Trophoblast cell (in vitro differentiated cells and primary cell): ENCODE measurements around the gene RNF144B.

Source experiments
- DNase-seq, 2 donors: peaks; one replicate each; pipeline ENCODE4 v3.0.0-alpha.2; 2016
- H2AFZ ChIP-seq: 2 replicates; pipeline ENCODE4 v1.6.1; 2013; ENCODE audit warnings: low read length, moderate library complexity, mild to moderate bottlenecking; ENCODE audit not compliant: insufficient read depth, poor library complexity
- H2AK5ac ChIP-seq: 2 replicates; pipeline ENCODE4 v1.6.1; 2013; ENCODE audit warnings: mild to moderate bottlenecking, low read length
- H2BK120ac ChIP-seq: 2 replicates; pipeline ENCODE4 v1.6.1; 2013; ENCODE audit warnings: low read length, mild to moderate bottlenecking, moderate library complexity; ENCODE audit not compliant: insufficient read depth, poor library complexity
- H2BK12ac ChIP-seq: 2 replicates; pipeline ENCODE4 v1.6.1; 2013; ENCODE audit warnings: mild to moderate bottlenecking, low read length, moderate library complexity
- H2BK5ac ChIP-seq: 2 replicates; pipeline ENCODE4 v1.6.1; 2013; ENCODE audit warnings: low read length, low read depth, moderate library complexity, mild to moderate bottlenecking; ENCODE audit not compliant: poor library complexity
- H3K14ac ChIP-seq: 2 replicates; pipeline ENCODE4 v1.6.1; 2013; ENCODE audit warnings: mild to moderate bottlenecking, low read length
- H3K18ac ChIP-seq: 2 replicates; pipeline ENCODE4 v1.6.1; 2013; ENCODE audit warnings: mild to moderate bottlenecking, low read length
- H3K23ac ChIP-seq: 2 replicates; pipeline ENCODE4 v1.6.1; 2013; ENCODE audit warnings: low read length
- H3K27ac ChIP-seq: 2 replicates; pipeline ENCODE4 v1.5.1; 2013; ENCODE audit warnings: low read depth, mild to moderate bottlenecking, inconsistent platforms, low read length, moderate library complexity
- H3K27me3 ChIP-seq: 2 replicates; pipeline ENCODE4 v1.6.1; 2013; ENCODE audit warnings: inconsistent platforms, mild to moderate bottlenecking, low read length, moderate library complexity; ENCODE audit not compliant: insufficient read depth
- H3K36me3 ChIP-seq, 2 experiments: 1 replicate in 1 of 2; 2 replicates in 1 of 2; pipeline ENCODE4 v1.6.1; 2013; ENCODE audit warnings: low read length in 2 of 2, mild to moderate bottlenecking in 2 of 2, moderate library complexity in 1 of 2; ENCODE audit not compliant: insufficient read depth in 2 of 2, control insufficient read depth in 1 of 2
- H3K4ac ChIP-seq: 2 replicates; pipeline ENCODE4 v1.6.1; 2013; ENCODE audit warnings: low read depth, mild to moderate bottlenecking, low read length, moderate library complexity
- H3K4me1 ChIP-seq, 2 experiments: 1 replicate in 1 of 2; 2 replicates in 1 of 2; pipeline ENCODE4 v1.6.1; 2013; ENCODE audit warnings: low read length in 2 of 2, mild to moderate bottlenecking in 2 of 2, moderate library complexity in 1 of 2; ENCODE audit not compliant: insufficient read depth in 2 of 2, control insufficient read depth in 1 of 2
- H3K4me2 ChIP-seq: 2 replicates; pipeline ENCODE4 v1.6.1; 2013; ENCODE audit warnings: inconsistent platforms, mild to moderate bottlenecking, low read length, moderate library complexity
- H3K4me3 ChIP-seq: 2 replicates; pipeline ENCODE4 v1.5.1; 2013; ENCODE audit warnings: mild to moderate bottlenecking, low read depth, low read length, inconsistent platforms
- H3K79me1 ChIP-seq: one replicate; pipeline ENCODE4 v1.6.1; 2013; ENCODE audit warnings: low read length
- H3K79me2 ChIP-seq: 2 replicates; pipeline ENCODE4 v1.6.1; 2013; ENCODE audit warnings: low read length, mild to moderate bottlenecking; ENCODE audit not compliant: control insufficient read depth, insufficient read depth, poor library complexity
- H3K9ac ChIP-seq: 2 replicates; pipeline ENCODE4 v1.6.1; 2013; ENCODE audit warnings: mild to moderate bottlenecking, low read length
- H3K9me3 ChIP-seq: 2 replicates; pipeline ENCODE4 v1.6.1; 2013; ENCODE audit warnings: low read depth, mild to moderate bottlenecking, control low read depth, inconsistent platforms, low read length; ENCODE audit not compliant: insufficient read depth
- H4K12ac ChIP-seq: 2 replicates; pipeline ENCODE4 v1.6.1; 2013; ENCODE audit warnings: low read depth, mild to moderate bottlenecking, low read length, moderate library complexity
- H4K8ac ChIP-seq: 2 replicates; pipeline ENCODE4 v1.6.1; 2013; ENCODE audit warnings: low read depth, mild to moderate bottlenecking, low read length, moderate library complexity
- H4K91ac ChIP-seq: one replicate; pipeline ENCODE4 v1.6.1; 2013; ENCODE audit warnings: low read depth, mild to moderate bottlenecking, low read length, moderate library complexity
- whole genome bisulfite sequencing: extraction: QIAGEN DNeasy Blood & Tissue Kit; methylation state at CpG from one replicate; pipeline ENCODE4 v1.1.7; 2013; ENCODE audit warnings: missing lambda C conversion rate; ENCODE audit not compliant: insufficient read length, insufficient coverage; ENCODE audit errors: extremely low coverage; 5-methylcytosine and 5-hydroxymethylcytosine counted together

RNF144B gene

DNA sequence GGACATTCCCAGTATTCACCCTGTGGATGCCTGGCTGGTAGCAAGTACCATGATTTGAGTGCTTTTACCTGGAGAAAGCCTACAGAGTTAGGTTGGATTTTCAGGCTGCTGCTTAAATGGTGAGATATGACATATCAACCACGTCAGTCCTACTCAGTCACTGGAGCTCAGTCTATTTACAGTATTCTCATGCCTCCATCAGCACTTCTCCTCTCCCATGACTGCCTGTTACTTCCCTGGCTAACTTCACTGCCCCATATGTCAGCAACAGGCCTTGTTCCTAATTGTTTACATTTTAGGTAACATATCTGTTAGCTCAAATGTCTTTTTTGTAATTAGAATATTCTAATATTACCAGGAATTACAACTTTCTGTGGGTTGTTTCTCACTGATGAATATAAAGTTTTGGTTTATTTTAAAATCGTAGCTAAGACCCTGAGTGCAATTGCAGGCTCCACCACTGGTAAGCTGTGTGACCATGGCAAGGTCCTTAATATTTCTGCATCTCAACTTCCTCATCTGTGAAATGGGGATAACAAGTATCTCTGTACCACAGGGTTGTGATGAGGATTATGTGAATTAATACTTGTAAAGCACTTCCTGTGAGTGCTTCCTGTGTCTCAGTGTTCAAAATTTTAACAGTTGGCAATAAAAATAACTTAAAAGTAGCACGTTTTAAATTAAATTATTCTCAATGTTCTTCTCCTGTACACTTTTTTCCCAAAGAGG is 54.3 kb downstream of the RNF144B start:
- H3K4me1 ChIP-seq, result peaks cover 0 to 2% of the 10 kb centered on the region in 2 experiments
- no peaks in the 10 kb centered on the region for H3K27me3 ChIP-seq
- H3K9me3 ChIP-seq, result no peaks in the 10 kb centered on the region
- no peak overlapping the region for H3K18ac ChIP-seq
- no peak overlapping the region for H2AK5ac ChIP-seq
- no peak overlapping the region for H3K4me3 ChIP-seq
- no peak overlapping the region for H3K27ac ChIP-seq
- no CpG with 5 or more reads among the region's 3 CpGs for WGBS
- no peak overlapping the region for H3K4me2 ChIP-seq
- no peak overlapping the region for H4K91ac ChIP-seq
- no peak overlapping the region for H4K12ac ChIP-seq
- no peak for DNase-seq
- H3K4ac ChIP-seq, result no peak overlapping the region
- H3K36me3 ChIP-seq, result no peaks in the 10 kb centered on the region
- H2BK120ac ChIP-seq, result no peak overlapping the region
- no peak overlapping the region for H2BK12ac ChIP-seq
- no peak overlapping the region for H3K23ac ChIP-seq
- no peaks in the 10 kb centered on the region for H3K79me2 ChIP-seq
- H3K79me1 ChIP-seq, result no peaks in the 10 kb centered on the region
- no peak overlapping the region for H3K14ac ChIP-seq
- no peak overlapping the region for H3K9ac ChIP-seq
- no peak overlapping the region for H2BK5ac ChIP-seq
- H2AFZ ChIP-seq, result no peak overlapping the region
- no peak overlapping the region for H4K8ac ChIP-seq

DNA sequence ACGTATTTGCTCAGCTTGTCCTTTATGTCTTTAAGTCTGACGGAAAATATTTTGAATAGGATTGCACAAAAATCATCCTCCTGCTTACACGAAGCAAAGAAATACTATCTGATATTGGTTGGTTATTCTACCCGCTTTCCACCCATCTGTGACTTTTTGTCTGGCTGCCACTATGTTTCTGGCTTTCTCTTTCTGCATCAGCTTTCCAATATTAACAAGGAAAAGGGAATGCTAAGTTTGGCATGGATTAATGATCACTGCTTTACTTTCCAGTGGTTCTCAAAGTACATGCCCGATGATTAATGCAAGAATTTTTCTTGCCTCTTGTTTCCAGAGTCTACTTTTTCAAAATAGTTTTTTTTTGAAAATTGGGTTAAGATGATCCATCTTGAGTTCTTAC is 57.0 kb downstream of the RNF144B start:
- no peak overlapping the region for H2AK5ac ChIP-seq
- H3K79me1 ChIP-seq, result no peaks in the 10 kb centered on the region
- no peak overlapping the region for H3K4me2 ChIP-seq
- no peak overlapping the region for H3K4me3 ChIP-seq
- no peak overlapping the region for H3K14ac ChIP-seq
- no peak overlapping the region for H4K12ac ChIP-seq
- H4K8ac ChIP-seq, result no peak overlapping the region
- no peak overlapping the region for H3K9ac ChIP-seq
- no peaks in the 10 kb centered on the region for H3K79me2 ChIP-seq
- DNase-seq, result no peak
- no peak overlapping the region for H2BK120ac ChIP-seq
- no peak overlapping the region for H3K18ac ChIP-seq
- no peak overlapping the region for H3K27ac ChIP-seq
- H2AFZ ChIP-seq, result no peak overlapping the region
- no CpG with 5 or more reads among the region's 5 CpGs for WGBS
- H2BK5ac ChIP-seq, result no peak overlapping the region
- H3K9me3 ChIP-seq, result no peaks in the 10 kb centered on the region
- H3K23ac ChIP-seq, result no peak overlapping the region
- H4K91ac ChIP-seq, result no peak overlapping the region
- H2BK12ac ChIP-seq, result no peak overlapping the region
- no peaks in the 10 kb centered on the region for H3K4me1 ChIP-seq
- no peaks in the 10 kb centered on the region for H3K36me3 ChIP-seq
- H3K4ac ChIP-seq, result no peak overlapping the region
- H3K27me3 ChIP-seq, result no peaks in the 10 kb centered on the region

DNA sequence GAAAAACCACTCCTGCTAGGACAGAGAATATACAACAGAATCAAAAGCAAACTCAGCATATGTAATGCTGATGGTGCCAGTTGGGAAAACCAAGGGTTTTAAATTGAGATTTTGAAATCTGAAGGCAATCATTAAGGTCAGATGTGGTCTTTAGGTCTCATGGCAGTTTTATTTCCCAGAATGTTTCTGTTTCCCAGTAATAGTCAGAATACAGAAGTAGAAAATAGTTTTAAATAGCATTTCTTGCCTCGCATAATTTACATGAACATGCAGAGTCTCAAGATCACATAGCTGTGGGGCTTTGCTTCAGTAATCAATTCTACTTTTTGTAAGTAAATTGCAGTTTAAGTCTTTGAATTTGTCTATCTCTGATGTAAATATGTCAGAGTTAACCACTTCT is 58.1 kb downstream of the RNF144B start:
- Histone ChIP-seq H4K91ac (no peak overlapping the region), H3K4me1 (no peaks in the 10 kb centered on the region), H4K8ac (no peak overlapping the region), H3K4me2 (no peak overlapping the region), H2BK12ac (no peak overlapping the region), H2BK120ac (no peak overlapping the region), H2AK5ac (no peak overlapping the region), H3K4me3 (no peak overlapping the region), H3K27ac (no peak overlapping the region), H3K36me3 (no peaks in the 10 kb centered on the region), H3K27me3 (no peaks in the 10 kb centered on the region), H3K9me3 (no peaks in the 10 kb centered on the region), H3K79me1 (no peaks in the 10 kb centered on the region), H4K12ac (no peak overlapping the region), H3K9ac (no peak overlapping the region), H3K4ac (no peak overlapping the region), H3K14ac (no peak overlapping the region), H3K18ac (no peak overlapping the region), H3K23ac (no peak overlapping the region), H3K79me2 (no peaks in the 10 kb centered on the region), H2BK5ac (no peak overlapping the region), H2AFZ (no peak overlapping the region)
- DNase-seq, result no peak
- WGBS, result no CpG with 5 or more reads among the region's 1 CpG

DNA sequence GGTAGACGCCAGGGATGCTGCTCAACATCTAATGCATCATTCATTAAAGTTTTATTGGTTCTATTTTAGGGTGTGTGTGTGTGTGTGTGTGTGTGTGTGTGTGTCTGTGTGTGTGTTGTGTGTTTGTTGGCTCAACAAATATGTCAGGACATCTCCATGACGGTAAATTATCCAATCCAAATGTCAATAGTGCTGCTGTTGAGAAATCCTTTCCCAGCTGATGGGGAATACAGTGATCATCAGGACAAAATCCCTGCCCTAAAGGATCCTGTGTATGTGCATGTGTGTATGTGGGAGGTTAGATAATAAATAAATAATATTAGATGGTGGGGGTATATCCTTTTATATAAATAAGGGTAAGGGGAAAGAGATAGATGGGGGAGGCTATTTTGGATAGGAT is 59.6 kb downstream of the RNF144B start:
- Histone ChIP-seq H3K4me3 (no peak overlapping the region), H3K36me3 (no peaks in the 10 kb centered on the region), H2AK5ac (no peak overlapping the region), H2BK120ac (no peak overlapping the region), H4K12ac (no peak overlapping the region), H3K79me1 (no peaks in the 10 kb centered on the region), H2AFZ (no peak overlapping the region), H3K14ac (no peak overlapping the region), H4K91ac (no peak overlapping the region), H3K23ac (no peak overlapping the region), H3K79me2 (no peaks in the 10 kb centered on the region), H3K4me2 (no peak overlapping the region), H3K9me3 (no peaks in the 10 kb centered on the region), H3K4ac (no peak overlapping the region), H3K4me1 (no peaks in the 10 kb centered on the region), H3K27me3 (no peaks in the 10 kb centered on the region), H3K27ac (no peak overlapping the region), H4K8ac (no peak overlapping the region), H3K18ac (no peak overlapping the region), H3K9ac (no peak overlapping the region), H2BK12ac (no peak overlapping the region), H2BK5ac (no peak overlapping the region)
- DNase-seq, result no peak
- WGBS, result no CpG with 5 or more reads among the region's 2 CpGs
